K562 (cell line): Measurements from ENCODE around the gene IL4I1. TPM values are rescaled to one million over a fixed set of nuclear protein-coding genes. Genes with fewer than 3 reads are reported as not detected.
A peak's percentile ranks its signal among the peaks of the same experiment; 100 is the strongest.

Experiments
- CBFA2T3 ChIP-seq: fragments of 450-650 bp; IDR thresholded peaks from 2 replicates; pipeline ENCODE4 v1.6.1; 2017
- CEBPB ChIP-seq: fragments of 450-650 bp; IDR thresholded peaks from 2 replicates; pipeline ENCODE4 v1.6.1; 2016; ENCODE audit warnings: missing genetic modification characterization, missing compliant biosample characterization
- COPS2 ChIP-seq: fragments of 450-650 bp; conservative IDR thresholded peaks from 2 replicates; pipeline ENCODE4 v1.6.1; 2016; ENCODE audit warnings: mild to moderate bottlenecking, moderate library complexity
- ETV5 ChIP-seq: sonication (generic); formaldehyde crosslinking; IDR thresholded peaks from 2 replicates; pipeline ENCODE4 v1.4.0; 2020; ENCODE audit warnings: low read depth, mild to moderate bottlenecking, missing genetic modification reagents
- FOXJ2 ChIP-seq: fragments of 200-800 bp; sonication (Bioruptor generic); IDR thresholded peaks from 2 replicates; pipeline ENCODE4 v1.6.1; 2016; ENCODE audit warnings: missing genetic modification characterization, missing compliant biosample characterization
- FOXP4 ChIP-seq: sonication (generic); formaldehyde crosslinking; IDR thresholded peaks from 2 replicates; pipeline ENCODE4 v1.8.0; 2022; ENCODE audit warnings: mild to moderate bottlenecking, missing genetic modification reagents, borderline replicate concordance
- HEY1 ChIP-seq: fragments of 250-450 bp; sonication (Bioruptor Pico); IDR thresholded peaks from 2 replicates; pipeline ENCODE4 v1.5.0; 2020; ENCODE audit warnings: mild to moderate bottlenecking, moderate library complexity, borderline replicate concordance
- KDM5B ChIP-seq: fragments of 200-600 bp; sonication (generic); IDR thresholded peaks from 2 replicates; pipeline ENCODE4 v1.6.1; 2012; ENCODE audit warnings: low read depth, mild to moderate bottlenecking, moderate library complexity, low read length, control low read depth, inconsistent platforms; ENCODE audit not compliant: insufficient replicate concordance
- NCOA4 ChIP-seq: fragments of 450-650 bp; IDR thresholded peaks from 2 replicates; pipeline ENCODE4 v1.6.1; 2018; ENCODE audit warnings: mild to moderate bottlenecking; ENCODE audit not compliant: partially characterized antibody
- NR2C1 ChIP-seq, 2 experiments: fragments of 450-650 bp; IDR thresholded peaks; 2 replicates each; pipeline ENCODE4 v1.6.1; 2017; ENCODE audit warnings: mild to moderate bottlenecking in 2 of 2, antibody characterized with exemption in 1 of 2, inconsistent platforms in 1 of 2, missing compliant biosample characterization in 1 of 2, missing genetic modification characterization in 1 of 2
- POLR2AphosphoS5 ChIP-seq: IDR thresholded peaks from 2 replicates; pipeline ENCODE4 v1.6.1; 2011; ENCODE audit warnings: mild to moderate bottlenecking, low read depth, low read length, moderate library complexity; ENCODE audit not compliant: control insufficient read depth, insufficient read depth
- RBM14 ChIP-seq: fragments of 200-400 bp; formaldehyde crosslinking; IDR thresholded peaks from 2 replicates; pipeline ENCODE4 v1.6.1; 2018; ENCODE audit warnings: low read depth, mild to moderate bottlenecking, low read length, moderate library complexity, borderline replicate concordance; ENCODE audit not compliant: insufficient read depth
- RERE ChIP-seq: sonication (generic); formaldehyde crosslinking; IDR thresholded peaks from 2 replicates; pipeline ENCODE4 v1.8.0; 2023; ENCODE audit warnings: missing genetic modification reagents, mild to moderate bottlenecking, borderline replicate concordance
- SETDB1 ChIP-seq: IDR thresholded peaks from one replicate; pipeline ENCODE4 v1.6.1; 2012; ENCODE audit warnings: low read length, control low read depth, inconsistent platforms
- SRF ChIP-seq, 2 experiments: fragments of 250-450, 450-650 bp in 1 of 2; sonication (Bioruptor Pico) in 1 of 2; sonication (generic) in 1 of 2; formaldehyde crosslinking; IDR thresholded peaks; 2 replicates each; pipeline versions ENCODE4 v1.5.0 to v1.5.1; 2020 to 2022; ENCODE audit warnings: mild to moderate bottlenecking in 1 of 2, missing genetic modification reagents in 1 of 2
- ZBTB5 ChIP-seq: fragments of 450-650 bp; IDR thresholded peaks from 2 replicates; pipeline ENCODE4 v1.6.1; 2017; ENCODE audit warnings: antibody characterized with exemption
- ZNF507 ChIP-seq: conservative IDR thresholded peaks from 2 replicates; pipeline ENCODE4 v1.6.1; 2017; ENCODE audit warnings: missing genetic modification characterization, missing compliant biosample characterization
- polyA plus RNA-seq, 8 experiments: library from polyadenylated mRNA; depleted of rRNA in 4 of 8; stranded (reverse) in 5 of 8; unstranded in 3 of 8; fragments of >200 nt; fragmentation: Nextera tagmentation in 2 of 8; fragmentation: Illumina TruSeq in 1 of 8; extraction: Ambion mirVana in 2 of 8; extraction: Trizol in 1 of 8; gene quantifications; 2 replicates each; pipeline versions ENCODE4 v1.2.1 to v1.2.3, GENCODE V29; 2011 to 2014; ENCODE audit warnings: inconsistent platforms in 1 of 8, missing spikeins in 1 of 8
- total RNA-seq, 7 experiments: library from RNA; depleted of rRNA in 6 of 7; stranded (reverse); fragments of >200 nt in 6 of 7; fragmentation: Illumina TruSeq in 2 of 7; extraction: Trizol in 2 of 7; gene quantifications; 2 replicates each; pipeline versions ENCODE4 v1.2.1 to v1.2.3, GENCODE V29; 2011 to 2021; ENCODE audit warnings: low replicate concordance in 1 of 7

The IL4I1 gene
- total and polyA plus RNA-seq, 9 of the 15 experiments (the other 6 are each of a cell fraction or from before 2014, with no cell fraction given): 0.06 to 0.95 (median 0.43) TPM; not detected in 2

- TF ChIP-seq RERE (no peak), FOXP4 (no peak), ZBTB5 (no peak), POLR2AphosphoS5 (no peak), ETV5 (CRISPR knock-in tag) (no peak), NCOA4 (no peak), SRF (CRISPR knock-in tag; IDR thresholded peaks at IDR 0.05) (peak in 1 of 2 experiments; percentile 46; a peak in 2 of 4 replicates), RBM14 (no peak), COPS2 (no peak), ZNF507 (tag) (no peak), FOXJ2 (no peak), KDM5B (peak; percentile 18), CBFA2T3 (no peak), HEY1 (CRISPR knock-in tag) (no peak), NR2C1 (IDR thresholded peaks at IDR 0.05) (no peak), NR2C1 (tag; IDR thresholded peaks at IDR 0.05) (no peak), CEBPB (tag) (no peak), SETDB1 (no peak)
Observed at GRCh38 chr19:49877879-49878743, 18.6 kb downstream of the IL4I1 start (continued).
